Activated naive CD8-positive, alpha-beta T cell treated with anti-CD3 and anti-CD28 coated beads, Interleukin-2, amount 50 U/mL, for 16 hours (primary cell): ENCODE data around the gene TEX2.
A peak's percentile ranks its signal among the peaks of the same experiment; 100 is the strongest.
"Not testable (repeated sequence)": the region's sequence is repeated elsewhere in the genome, so short reads cannot be mapped to it uniquely, and the experiment has no call there.

Experiments used
- DNase-seq: peaks from one replicate; pipeline ENCODE4 v3.0.0-alpha.2; 2020; ENCODE audit warnings: low read depth, low spot score

TEX2 gene

GRCh38 chr17:64145375-64145750 is 117.7 kb downstream of the TEX2 start:
- DNase-seq, result no peak

DNA sequence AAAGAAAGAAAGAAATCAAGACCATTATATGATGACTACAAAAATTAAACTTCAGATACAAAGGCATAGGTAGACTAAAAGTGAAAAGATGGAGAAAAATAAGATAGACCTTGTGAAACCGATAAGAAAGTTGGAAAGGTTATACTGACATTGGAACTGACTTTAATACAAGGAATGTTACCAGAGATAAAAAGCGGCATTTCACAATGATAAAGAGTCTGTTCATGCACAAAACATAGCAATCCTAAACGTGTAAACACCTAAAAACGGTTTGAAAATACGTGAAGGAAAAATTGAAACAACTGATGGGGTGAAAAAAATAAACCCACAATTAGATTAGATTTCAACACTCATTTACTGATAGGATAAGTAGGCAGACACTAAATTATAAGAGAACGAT is 123.5 kb downstream of the TEX2 start:
- DNase-seq, result no peak

DNA sequence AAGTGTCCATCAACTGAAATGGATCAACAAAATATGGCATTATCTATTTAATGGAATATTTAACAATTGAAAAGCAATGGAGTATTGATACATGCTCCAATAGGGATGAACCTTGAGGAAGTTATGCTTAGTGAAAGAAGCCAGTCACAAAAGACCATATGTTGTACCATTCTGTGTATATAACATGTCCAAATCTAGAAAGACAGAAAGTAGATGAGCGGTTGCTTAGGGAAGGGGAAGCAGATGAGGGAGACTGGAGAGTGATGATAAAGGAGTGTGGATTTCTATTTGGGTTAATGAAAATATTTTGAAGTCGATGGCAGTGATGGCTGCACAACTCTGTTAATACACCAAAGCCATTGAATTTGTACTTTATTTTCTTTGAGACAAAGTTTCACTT is 124.6 kb downstream of the TEX2 start:
- DNase-seq, result no peak

DNA sequence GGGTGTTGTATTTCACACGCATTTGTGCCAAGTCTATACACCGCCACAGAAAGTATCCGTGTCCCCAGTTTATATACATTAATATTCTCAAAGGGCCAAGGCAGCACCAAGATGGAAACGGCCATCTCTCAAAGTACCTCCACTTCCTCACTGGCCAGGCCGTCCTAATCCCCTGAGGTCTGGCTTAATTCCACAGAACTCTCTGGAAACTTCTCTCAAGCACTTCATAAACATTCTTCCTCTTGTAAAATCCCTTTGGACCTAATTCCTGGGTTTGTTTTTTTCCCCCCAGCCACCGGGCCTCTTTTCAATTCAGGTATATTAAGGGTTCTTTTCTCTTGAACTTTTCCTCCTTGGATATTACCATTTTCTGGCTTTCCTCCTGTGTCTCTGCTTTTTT is 128.1 kb downstream of the TEX2 start:
- DNase-seq, result no peak

- DNase-seq, result no peak
Measured at GRCh38 chr17:64134216-64134970, 128.7 kb downstream of the TEX2 start.

- DNase-seq, result no peak
Measured at GRCh38 chr17:64133546-64134215, 129.4 kb downstream of the TEX2 start.

- no peak for DNase-seq
Measured at GRCh38 chr17:64131606-64132270, 131.3 kb downstream of the TEX2 start.

DNA sequence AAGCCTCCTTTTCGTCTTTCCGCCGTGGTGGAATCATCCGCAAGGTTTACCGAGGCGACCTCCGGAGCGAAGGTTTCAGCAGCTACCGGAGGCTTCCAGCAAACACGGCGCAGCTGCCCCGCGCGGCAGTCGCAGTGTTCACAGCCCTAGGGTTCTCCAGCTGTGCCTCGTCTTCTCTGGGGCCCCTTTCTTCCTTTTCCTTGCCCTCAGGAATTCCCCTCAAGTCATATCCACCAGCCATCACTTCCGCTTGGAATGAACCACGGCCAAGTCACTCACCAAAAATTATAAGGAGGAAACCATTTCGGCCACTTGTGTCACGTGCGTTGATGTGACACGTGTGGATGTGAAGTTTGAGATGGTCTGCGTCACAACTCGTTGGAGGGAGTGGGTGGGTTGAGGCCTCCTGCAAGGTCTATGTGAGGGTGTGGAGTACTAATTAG is 132.5 kb downstream of the TEX2 start:
- no peak for DNase-seq

DNA sequence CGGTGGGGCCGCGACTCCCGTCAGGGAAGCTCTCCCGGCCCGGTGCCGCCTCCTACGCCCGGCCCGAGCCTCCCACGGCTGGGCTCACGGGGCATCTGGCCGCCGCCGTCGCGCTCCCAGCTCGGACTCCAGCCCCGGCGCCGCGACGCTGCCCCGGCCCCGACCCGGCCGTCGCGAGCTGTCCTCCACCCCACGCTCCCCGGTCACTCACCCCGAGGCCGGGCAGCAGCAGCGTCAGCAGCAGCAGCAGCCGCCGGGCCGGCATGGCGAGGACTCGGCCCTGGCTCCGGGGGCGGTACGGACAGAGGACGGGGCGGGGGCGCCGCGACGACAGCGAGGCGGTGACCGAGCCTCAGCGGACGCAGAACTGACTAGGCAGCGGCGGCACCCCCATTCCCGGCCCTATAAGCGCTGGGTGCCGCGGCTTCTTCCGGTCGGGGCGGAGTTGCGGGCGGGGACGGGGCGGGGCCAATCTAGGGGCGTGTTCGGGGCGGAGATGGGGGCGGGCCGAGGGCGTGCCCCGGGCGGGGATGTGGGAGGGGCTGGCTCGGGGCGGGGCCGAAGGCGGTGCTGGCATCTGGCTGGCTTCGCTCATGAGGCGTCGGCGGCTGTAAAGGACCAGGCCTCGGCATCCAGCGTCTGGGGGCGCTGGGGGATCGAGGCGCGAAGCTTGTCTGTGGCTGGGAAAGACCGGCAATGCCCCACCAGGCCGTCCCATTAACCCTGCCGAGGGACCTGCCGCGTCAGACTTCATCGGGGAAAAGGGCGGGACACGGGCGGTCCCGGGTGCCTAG is 133.1 kb downstream of the TEX2 start, which contains the start of gene ERN1:
ERN1 (minus strand) TSS at position 380 of the 794 bp plus-strand sequence; CDS start at position 265, 115 bp downstream.
- peak; percentile 66 for DNase-seq

DNA sequence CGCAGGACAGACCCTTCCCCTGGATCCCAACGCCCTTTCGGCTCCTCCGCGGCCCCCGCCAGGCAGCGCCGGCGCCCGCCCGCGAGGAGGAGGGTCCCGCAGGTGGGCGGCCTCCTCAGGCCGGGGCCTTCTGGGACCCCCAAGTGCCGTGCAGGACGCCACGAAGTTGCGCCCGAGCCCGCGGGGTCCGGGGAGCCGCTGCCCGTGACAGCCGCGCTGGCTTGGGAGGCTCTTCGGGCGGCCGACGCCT is 133.6 kb downstream of the TEX2 start:
- no peak for DNase-seq

GRCh38 chr17:64128787-64129514 is 134.1 kb downstream of the TEX2 start:
- no peak for DNase-seq

GRCh38 chr17:64126918-64127317 is 136.1 kb downstream of the TEX2 start:
- DNase-seq, result no peak

DNA sequence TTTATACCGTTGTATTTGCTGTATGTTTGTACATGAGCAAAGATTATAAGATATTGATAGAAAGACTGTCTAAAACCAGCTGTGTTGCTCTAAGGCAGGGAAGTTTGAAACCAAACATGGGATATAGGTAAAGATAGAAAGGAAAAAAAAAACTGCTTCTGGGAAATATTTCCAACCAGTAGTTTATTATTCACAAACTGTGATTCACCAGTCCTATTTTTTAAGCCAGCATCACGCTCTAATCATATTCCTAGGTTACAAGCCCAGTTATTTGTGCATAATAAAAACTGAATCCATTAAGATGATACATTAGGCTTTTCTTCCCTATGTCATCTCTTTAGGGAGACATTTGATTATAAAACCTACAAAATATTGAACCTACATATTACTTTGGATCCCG is 137.1 kb downstream of the TEX2 start:
- DNase-seq, result no peak

DNA sequence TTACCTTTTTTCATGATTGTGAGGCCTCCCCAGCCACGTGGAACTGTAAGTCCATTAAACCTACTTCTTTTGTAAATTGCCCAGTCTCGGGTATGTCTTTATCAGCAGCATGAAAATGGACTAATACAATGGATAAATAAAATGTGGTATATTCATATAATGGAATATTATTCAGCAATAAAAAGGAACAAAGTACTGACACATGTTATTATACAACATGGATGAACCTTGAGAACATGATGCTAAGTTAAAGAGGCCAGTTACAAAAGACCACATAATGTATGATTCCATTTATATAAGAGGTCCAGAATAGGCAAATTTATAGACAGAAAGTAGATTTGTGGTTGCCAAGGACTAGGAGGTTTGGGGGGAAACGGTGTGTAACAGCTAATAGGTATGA is 138.5 kb downstream of the TEX2 start:
- DNase-seq, result no peak

DNA sequence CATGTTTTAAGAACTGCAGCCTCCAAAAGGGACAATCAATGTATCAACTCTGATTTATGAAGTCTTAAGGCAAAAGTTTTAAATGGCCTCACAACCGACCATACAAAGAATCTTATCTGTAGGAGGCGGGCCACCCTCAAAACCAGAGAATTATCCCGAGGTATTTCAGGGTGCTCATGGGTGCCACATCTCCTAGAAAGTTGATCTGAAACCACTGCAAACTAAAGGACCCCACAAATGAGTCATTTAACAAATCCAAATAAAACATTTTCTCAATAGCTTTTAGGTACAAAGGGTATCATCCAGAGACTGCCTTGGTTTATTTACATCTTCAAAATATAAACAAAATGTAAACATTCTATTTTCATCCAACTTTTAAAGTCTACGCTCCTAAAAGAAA is 139.9 kb downstream of the TEX2 start:
- no peak for DNase-seq

- DNase-seq, result not testable (repeated sequence)
Measured at GRCh38 chr17:64120972-64121786, 141.9 kb downstream of the TEX2 start.

DNA sequence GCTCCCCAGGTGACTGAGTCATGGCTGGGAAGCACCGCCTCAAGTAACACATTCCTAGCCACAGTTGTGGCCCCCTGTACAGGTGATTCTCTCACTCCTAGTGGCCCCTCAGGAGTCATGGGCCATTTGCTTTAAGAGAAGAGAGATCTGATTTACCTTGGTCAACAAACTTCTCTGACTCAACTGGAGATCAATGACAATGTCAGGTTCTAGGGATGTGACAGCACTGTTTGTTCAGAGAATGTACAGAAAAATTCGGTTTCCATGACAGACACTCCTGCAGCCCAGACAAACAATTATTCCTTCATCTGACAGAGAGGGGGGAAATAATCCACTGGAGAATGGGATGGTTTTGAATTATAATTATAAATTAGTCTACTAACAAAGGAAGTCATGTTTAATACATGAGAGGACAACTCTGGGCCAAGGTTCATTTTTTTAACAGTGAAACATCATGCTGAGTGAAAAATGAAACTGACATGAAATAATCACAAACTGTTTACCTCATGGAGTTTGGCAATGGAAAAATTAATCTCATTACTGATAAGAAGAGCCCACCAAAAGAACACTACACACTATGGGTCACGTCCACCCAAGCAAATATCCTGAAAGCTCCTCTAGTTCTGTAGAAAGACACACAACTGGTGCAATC is 142.8 kb downstream of the TEX2 start:
- no peak for DNase-seq

- DNase-seq, result no peak
Measured at GRCh38 chr17:64117981-64118979, 144.8 kb downstream of the TEX2 start.
